ENCODE results near the gene KRTAP12-4.
"Not testable (repeated sequence)": the region's sequence is repeated elsewhere in the genome, so short reads cannot be mapped to it uniquely, and the experiment has no call there.

Gene KRTAP12-4

DNA sequence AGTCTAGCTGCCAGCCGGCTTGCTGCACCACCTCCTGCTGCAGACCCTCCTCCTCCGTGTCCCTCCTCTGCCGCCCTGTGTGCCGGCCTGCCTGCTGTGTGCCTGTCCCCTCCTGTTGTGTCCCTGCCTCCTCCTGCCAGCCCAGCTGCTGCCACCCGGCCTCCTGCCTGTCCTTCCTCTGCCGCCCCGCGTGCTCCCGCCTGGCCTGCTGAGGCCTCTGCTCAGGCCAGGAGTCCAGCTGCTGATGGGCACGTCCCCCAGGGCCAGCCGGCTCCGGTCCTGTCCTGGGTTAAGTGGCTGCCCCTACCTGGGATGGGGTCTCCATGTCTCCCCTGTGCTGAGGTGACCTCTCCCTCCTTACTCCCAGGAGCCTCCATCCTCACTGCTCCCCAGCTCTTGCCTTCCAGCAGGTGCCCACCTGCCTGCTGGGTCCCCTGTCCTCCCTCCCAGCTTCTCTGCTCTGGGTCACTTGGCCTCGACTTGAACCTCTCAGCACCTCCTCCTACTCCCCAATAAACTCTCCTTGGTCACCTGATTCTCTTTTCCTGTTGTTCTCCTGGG is 41.7 kb downstream of the KRTAP12-4 start:
- TF ChIP-seq, protein P1, sequence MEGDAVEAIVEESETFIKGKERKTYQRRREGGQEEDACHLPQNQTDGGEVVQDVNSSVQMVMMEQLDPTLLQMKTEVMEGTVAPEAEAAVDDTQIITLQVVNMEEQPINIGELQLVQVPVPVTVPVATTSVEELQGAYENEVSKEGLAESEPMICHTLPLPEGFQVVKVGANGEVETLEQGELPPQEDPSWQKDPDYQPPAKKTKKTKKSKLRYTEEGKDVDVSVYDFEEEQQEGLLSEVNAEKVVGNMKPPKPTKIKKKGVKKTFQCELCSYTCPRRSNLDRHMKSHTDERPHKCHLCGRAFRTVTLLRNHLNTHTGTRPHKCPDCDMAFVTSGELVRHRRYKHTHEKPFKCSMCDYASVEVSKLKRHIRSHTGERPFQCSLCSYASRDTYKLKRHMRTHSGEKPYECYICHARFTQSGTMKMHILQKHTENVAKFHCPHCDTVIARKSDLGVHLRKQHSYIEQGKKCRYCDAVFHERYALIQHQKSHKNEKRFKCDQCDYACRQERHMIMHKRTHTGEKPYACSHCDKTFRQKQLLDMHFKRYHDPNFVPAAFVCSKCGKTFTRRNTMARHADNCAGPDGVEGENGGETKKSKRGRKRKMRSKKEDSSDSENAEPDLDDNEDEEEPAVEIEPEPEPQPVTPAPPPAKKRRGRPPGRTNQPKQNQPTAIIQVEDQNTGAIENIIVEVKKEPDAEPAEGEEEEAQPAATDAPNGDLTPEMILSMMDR (IDR thresholded peaks at IDR 0.05; ENCODE audit: low read length, missing control alignments): no peak
- no peak for DNase-seq (ENCODE audit: low read depth)
- no peak overlapping the region for H3K4me3 ChIP-seq (replicated peaks; ENCODE audit: low read depth, low read length)

DNA sequence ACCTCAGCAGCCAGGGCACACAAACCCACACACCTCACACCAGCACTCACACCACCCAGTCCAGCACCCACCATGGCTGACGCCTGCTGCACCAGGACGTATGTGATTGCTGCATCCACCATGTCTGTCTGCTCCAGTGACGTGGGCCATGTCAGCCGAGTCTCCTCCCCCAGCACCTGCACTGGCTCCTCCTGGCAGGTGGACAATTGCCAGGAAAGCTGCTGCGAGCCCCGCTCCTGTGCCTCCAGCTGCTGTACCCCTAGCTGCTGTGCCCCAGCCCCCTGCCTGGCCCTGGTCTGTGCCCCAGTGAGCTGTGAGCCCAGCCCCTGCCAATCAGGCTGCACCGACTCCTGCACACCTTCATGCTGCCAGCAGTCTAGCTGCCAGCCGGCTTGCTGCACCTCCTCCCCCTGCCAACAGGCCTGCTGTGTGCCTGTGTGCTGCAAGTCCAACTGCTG is 42.4 kb downstream of the KRTAP12-4 start, which contains the start of gene KRTAP10-8:
KRTAP10-8 (plus strand) TSS at position 51 of the 458 bp plus-strand sequence; CDS start at position 73, 22 bp downstream.
- no peak for DNase-seq (ENCODE audit: low read depth)
- TF ChIP-seq, protein P1 (IDR thresholded peaks at IDR 0.05; ENCODE audit: low read length, missing control alignments): no peak
- H3K4me3 ChIP-seq (replicated peaks; ENCODE audit: low read depth, low read length): no peak within 1 kb of the TSS

DNA sequence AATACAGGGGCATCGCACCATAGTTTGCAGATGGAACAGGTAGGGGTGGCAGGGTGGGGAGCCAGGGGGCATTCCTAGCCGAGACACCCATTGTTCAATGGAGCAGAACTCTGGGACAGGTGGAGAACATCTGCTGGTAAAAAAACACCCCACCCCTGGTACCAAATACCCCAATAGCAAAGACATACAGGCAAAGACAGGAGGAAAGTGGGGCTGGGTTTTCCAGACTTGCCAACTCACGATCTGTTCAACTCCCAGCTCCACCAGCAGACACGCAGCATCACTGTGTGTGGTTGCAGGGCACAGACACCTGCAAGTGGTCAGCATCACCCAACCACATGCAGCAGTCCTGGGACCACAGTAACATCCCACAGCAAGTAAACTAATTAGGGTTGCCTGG is 42.9 kb downstream of the KRTAP12-4 start:
- TF ChIP-seq, protein P1 (IDR thresholded peaks at IDR 0.05; ENCODE audit: low read length, missing control alignments): no peak
- no peak for DNase-seq (ENCODE audit: low read depth)
- no peak overlapping the region for H3K4me3 ChIP-seq (replicated peaks; ENCODE audit: low read depth, low read length)

DNA sequence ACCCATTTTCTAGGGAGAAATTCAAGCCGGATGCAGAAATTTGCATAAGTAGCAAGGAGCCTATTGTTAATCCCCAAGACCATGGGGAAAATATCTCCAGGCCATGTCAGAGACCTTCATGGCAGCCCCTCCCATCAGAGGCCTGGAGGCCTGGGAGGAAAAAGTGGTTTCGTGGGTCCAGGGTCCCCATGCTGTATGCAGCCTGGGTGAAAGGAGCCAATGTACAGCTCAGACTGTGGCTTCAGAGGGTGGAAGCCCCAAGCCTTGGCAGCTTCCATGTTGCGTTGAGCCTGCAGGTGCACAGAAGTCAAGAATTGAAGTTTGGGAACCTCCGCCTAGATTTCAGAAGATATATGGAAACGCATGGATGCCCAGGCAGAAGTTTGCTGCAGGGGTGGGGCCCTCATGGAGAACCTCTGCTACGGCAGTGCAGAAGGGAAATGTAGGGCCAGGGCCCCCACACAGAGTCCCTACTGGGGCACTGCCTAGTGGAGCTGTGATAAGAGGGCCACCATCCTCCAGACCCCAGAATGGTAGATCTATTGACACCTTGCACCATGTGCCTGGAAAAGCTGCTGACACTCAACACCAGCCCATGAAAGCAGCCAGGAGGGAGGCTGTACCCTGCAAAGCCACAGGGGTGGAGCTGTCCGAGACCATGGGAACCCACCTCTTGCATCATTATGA is 44.2 kb downstream of the KRTAP12-4 start:
- not testable (repeated sequence) for H3K4me3 ChIP-seq (replicated peaks; ENCODE audit: low read depth, low read length); DNase-seq (ENCODE audit: low read depth)

DNA sequence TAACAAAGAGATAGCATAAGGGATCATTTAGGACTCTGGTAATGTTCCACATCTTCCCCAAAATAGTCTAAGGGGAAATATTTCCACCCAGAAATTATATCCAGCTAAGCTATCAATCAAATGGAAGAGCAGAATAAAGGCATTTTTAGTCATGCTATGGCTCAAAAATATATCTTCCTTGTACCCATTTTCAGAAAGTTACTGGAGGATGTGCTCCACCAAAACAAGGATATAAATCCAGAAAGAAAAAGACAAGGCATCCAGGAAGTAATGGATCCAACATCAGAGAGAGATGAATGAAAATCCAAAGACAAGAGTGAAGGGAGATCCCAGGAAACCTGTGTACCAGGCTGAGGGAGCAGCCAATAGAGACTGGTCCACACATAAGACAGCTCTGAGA is 45.3 kb downstream of the KRTAP12-4 start:
- no peak for DNase-seq (ENCODE audit: low read depth)
- TF ChIP-seq, protein P1 (IDR thresholded peaks at IDR 0.05; ENCODE audit: low read length, missing control alignments): no peak
- no peak overlapping the region for H3K4me3 ChIP-seq (replicated peaks; ENCODE audit: low read depth, low read length)

DNA sequence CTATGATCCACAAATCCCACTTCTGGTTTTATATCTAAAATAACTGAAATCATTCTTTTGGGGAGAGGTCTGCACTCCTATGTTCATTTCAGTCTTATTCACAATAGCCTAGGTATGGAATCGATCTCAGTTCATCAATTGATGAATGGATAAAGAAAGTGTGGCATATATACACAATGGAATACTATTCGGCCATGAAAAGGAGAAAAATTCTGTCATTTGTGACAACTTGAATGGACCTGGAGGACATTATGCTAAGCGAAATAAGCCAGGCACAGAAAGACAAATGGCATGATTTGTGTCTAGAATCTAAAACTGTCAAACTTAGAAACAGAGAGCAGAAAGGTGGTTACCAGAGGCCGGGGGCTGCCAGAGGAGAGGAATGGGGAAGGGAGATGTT is 48.0 kb downstream of the KRTAP12-4 start:
- no peak overlapping the region for H3K4me3 ChIP-seq (replicated peaks; ENCODE audit: low read depth, low read length)
- no peak for DNase-seq (ENCODE audit: low read depth)
- TF ChIP-seq, protein P1 (IDR thresholded peaks at IDR 0.05; ENCODE audit: low read length, missing control alignments): no peak

All from fibroblast of pulmonary artery (primary cell).